Stimulated activated memory B cell treated with anti-CD40 and anti-IgM and Interleukin-4, amounts not matched to agents 10 μg/mL and 1 μg/mL and 100 μg/mL, for 72 hours (primary cell): Measurements from ENCODE around the gene C4orf50.

ENCODE experiments used
- ATAC-seq: fragments of 150-1000 bp; cut with Tn5 transposase; 2 replicates; pipeline ENCODE4 v1.10.0; 2021
- H3K27ac Mint-ChIP-seq: one replicate; pipeline ENCODE4 v1.8.0; 2022; ENCODE audit warnings: mild to moderate bottlenecking, mixed read lengths
- H3K27me3 Mint-ChIP-seq: one replicate; pipeline ENCODE4 v1.8.0; 2022; ENCODE audit warnings: mixed read lengths
- H3K36me3 Mint-ChIP-seq: one replicate; pipeline ENCODE4 v1.8.0; 2022; ENCODE audit warnings: mixed read lengths
- H3K4me1 Mint-ChIP-seq: one replicate; pipeline ENCODE4 v1.8.0; 2022; ENCODE audit warnings: mixed read lengths
- H3K4me3 Mint-ChIP-seq: one replicate; pipeline ENCODE4 v1.8.0; 2022; ENCODE audit warnings: mild to moderate bottlenecking, moderate library complexity, mixed read lengths
- H3K9me3 Mint-ChIP-seq: one replicate; pipeline ENCODE4 v1.8.0; 2022; ENCODE audit warnings: mixed read lengths

The C4orf50 gene

DNA sequence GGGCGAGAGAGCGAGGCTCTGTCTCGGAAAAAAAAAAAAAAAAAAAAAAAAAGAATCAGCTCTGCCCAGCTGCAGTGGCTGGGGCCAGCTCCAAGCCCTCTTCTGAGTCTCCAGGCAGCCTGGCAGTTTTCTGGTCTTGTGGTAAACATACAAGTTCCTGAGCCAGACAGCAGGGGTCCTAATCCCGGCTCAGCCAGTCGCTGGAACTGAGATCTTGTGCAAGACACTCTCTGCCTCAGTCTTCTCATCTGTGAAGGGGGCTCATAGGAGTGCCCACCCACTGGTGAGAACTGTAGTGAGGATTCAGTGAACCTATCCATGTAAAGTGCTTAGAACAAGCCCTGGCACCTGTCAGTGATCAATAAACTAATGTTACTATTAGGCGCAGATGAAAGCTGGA, 41.8 kb downstream of the C4orf50 start:
- Mint-ChIP-seq H3K27me3 (peaks cover 11% of the 10 kb centered on the region), H3K4me1 (no peaks in the 10 kb centered on the region), H3K36me3 (no peaks in the 10 kb centered on the region), H3K4me3 (no peak overlapping the region), H3K9me3 (no peaks in the 10 kb centered on the region), H3K27ac (no peak overlapping the region)
- no peak for ATAC-seq

DNA sequence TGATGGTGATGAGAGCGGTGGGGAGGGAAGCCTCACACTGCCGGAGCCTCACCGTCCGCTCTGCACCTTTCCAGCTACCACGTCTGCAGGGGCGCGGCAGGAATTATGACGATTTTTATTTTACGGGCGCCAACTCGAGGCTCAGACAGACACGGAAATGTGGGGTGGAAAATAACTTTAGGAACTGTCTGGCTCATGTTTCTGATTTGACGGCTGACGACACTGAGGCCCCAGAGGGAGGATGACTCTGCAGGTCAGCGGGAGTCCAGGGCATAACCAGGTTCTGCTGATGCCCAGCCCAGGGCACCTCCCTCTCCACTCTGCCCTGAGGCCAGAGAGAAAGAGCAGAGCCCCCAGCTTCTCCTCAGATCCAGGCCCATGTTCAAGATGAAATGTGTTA, 43.9 kb downstream of the C4orf50 start:
- Mint-ChIP-seq H3K36me3 (no peaks in the 10 kb centered on the region), H3K27ac (no peak overlapping the region), H3K4me3 (no peak overlapping the region), H3K27me3 (peaks cover 32% of the 10 kb centered on the region), H3K9me3 (no peaks in the 10 kb centered on the region), H3K4me1 (no peaks in the 10 kb centered on the region)
- ATAC-seq = no peak

DNA sequence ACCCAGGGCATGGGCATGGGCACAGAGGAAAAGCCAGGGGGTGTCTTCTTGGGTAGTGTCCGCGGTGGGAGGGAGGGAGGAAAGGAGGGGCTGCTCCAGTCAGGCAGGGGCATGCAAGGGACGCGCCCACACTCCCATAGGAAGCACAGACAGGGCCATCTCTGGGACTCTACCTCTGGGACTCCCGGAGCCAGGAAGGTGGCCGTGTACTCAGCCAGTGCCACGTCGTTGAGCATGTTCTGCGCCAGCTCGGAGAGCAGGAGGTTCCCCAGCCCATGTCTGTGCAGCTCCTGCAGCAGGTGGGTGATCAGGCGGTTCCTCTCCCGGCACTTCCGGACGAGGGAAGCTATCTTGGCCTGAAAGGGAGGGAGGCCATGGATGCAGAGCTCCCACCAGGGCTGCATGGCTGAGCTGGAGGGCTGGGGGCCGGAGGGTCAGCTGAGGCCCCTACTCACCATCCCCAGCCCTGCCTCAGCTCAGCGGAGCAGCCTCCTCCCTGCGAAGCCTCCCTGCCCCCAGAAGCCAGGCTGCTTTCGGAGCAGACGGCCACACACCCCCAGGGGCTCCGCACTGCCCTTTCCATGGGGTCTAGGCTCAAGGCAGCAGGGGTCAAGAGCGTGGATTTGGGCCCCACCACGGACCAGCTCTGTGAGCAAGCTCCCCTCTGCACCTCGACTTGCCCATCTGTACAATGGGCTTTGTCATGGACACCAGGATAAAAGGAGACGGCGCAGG, 44.6 kb downstream of the C4orf50 start:
- Mint-ChIP-seq H3K27ac (no peak overlapping the region), H3K9me3 (no peaks in the 10 kb centered on the region), H3K36me3 (no peaks in the 10 kb centered on the region), H3K4me1 (no peaks in the 10 kb centered on the region), H3K27me3 (peaks cover 32% of the 10 kb centered on the region), H3K4me3 (no peak overlapping the region)
- ATAC-seq = no peak

DNA sequence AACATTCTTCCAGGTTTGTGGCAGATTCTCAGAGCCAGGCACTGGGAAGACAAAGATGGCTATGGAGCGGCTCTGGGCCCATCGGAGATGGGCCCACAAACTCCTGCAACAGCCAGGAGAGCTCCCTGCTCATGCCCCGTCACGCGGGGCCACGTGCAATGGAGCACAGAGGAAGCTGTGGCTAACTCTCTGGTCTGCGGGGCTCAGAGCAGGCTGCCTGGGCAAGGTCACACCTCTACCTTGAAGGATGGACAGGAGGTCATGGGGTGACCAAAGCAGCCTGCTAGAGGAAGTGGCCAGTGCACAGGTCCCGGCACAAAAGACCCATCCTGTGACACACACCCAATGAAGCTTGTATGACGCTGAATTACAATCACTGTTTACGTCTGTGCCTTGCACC, 45.2 kb downstream of the C4orf50 start:
- Mint-ChIP-seq H3K9me3 (no peaks in the 10 kb centered on the region), H3K36me3 (no peaks in the 10 kb centered on the region), H3K27ac (no peak overlapping the region), H3K4me3 (no peak overlapping the region), H3K27me3 (peaks cover 32% of the 10 kb centered on the region), H3K4me1 (no peaks in the 10 kb centered on the region)
- no peak for ATAC-seq

DNA sequence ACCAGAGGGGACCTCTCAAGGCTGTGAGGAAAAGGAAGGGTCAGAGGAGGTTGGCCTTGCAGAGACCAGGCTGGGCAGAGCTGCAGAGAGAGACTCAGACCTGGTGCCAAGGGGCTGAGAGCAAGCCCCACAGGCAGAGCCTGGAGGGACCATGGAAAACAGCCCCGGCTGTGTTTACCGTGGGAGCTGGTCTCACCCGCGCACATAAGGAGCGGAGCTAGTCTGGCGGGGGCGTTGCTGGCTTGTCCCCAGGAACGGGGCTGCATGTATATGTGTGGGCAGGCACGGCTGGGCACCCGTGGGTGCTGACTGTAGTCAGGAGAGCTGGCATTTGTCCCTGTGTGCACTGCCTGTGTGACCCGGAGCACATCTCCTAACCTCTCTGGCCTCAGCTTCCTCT, 45.7 kb downstream of the C4orf50 start:
- ATAC-seq = no peak
- Mint-ChIP-seq H3K9me3 (no peaks in the 10 kb centered on the region), H3K4me3 (no peak overlapping the region), H3K4me1 (no peaks in the 10 kb centered on the region), H3K27ac (no peak overlapping the region), H3K36me3 (no peaks in the 10 kb centered on the region), H3K27me3 (peaks cover 32% of the 10 kb centered on the region)

DNA sequence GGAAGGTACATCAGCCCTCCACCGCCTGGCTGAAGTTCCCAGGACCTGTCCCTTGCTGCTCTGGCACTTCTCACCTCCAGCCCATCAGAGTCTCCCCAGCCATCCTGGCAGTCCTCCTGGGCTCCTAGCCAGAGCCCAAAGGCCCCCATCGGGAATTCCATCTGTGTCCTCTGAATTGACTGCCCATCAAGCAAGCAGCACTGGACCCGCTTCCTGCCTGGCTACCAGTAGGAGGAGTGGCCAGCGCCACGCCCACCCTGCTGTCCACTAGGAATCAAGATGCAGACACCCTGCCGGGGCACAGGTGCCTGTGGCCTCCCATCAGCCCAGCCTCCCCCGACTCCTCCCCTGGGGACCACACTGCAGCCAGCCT, 47.2 kb downstream of the C4orf50 start:
- Mint-ChIP-seq H3K27me3 (peaks cover 32% of the 10 kb centered on the region), H3K27ac (no peak overlapping the region), H3K9me3 (no peaks in the 10 kb centered on the region), H3K4me1 (no peaks in the 10 kb centered on the region), H3K36me3 (no peaks in the 10 kb centered on the region), H3K4me3 (no peak overlapping the region)
- no peak for ATAC-seq

DNA sequence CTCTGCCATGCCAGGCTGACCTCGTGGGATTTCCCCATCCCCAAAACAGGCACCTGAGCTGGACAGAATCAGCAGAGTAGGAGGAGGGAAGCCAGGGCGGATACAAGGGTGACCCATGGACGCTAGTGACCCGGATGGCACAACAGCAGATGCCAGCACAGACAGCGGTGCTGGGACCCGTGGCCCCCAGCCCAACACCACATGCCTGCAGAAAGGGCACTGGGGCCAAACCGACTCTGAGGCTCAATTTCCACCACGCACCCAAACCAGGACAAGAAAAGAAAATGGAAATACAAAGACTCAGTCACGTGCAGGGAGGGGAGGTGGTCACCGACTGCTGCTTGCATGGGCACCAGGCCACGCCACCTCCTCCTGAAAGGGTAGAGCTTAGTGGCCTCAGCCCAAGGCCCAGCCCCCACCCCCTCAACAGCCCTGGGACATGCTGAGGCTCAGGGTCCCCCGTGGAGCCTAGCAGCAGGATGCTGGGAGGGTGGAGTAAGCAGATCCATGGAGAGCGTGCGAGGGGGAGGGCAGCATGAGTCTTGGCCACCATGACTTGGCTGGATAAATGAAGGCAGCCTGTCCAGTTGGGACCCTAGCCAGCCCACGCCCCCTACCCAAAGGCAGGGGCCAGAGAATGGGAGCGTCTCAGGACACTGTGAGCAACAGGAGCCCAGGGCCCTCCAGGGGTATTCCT, 47.7 kb downstream of the C4orf50 start:
- Mint-ChIP-seq H3K27ac (no peak overlapping the region), H3K36me3 (no peaks in the 10 kb centered on the region), H3K9me3 (no peaks in the 10 kb centered on the region), H3K27me3 (peaks cover 32% of the 10 kb centered on the region), H3K4me1 (no peaks in the 10 kb centered on the region), H3K4me3 (no peak overlapping the region)
- ATAC-seq = no peak

DNA sequence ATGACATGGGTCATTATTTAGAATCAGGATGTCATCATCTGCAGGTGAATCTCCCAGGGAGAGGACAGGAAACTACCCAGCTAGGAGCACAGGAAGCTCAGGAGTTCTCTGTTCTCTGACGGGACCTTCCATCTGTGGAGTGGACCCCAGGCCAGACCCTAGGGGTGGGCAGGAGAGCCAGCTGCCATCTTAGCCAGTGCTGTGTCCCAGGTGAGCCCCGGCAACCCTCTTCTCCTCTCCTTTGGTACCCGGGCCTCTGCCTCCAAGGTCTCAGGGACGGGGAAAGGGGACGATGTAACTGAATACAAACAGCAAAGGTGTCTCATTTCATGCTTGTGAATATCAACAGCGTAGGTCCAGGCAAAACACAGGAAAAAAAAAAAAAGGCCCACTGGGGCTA, 48.5 kb downstream of the C4orf50 start:
- Mint-ChIP-seq H3K27me3 (peaks cover 32% of the 10 kb centered on the region), H3K9me3 (no peaks in the 10 kb centered on the region), H3K36me3 (no peaks in the 10 kb centered on the region), H3K27ac (no peak overlapping the region), H3K4me1 (no peaks in the 10 kb centered on the region), H3K4me3 (no peak overlapping the region)
- ATAC-seq = no peak

DNA sequence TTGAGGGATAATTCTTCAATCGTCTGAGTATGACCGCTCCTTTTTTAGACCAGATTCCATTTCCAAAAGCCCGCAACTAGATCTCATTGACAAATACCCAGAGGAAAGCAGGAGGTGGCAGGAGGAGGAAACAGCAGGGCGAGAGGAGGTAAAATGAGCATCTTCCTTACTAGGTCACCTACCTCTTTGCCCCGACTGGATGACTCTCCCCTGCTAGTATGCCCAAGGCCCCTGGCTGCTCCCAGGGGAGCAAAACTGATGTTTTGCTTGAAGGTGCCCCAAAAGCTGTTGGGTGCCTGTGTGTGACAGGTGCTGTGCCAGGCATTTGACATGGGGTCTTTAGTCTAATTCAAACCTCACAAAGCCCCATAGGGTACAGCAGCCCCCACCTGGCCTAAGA, 48.9 kb downstream of the C4orf50 start:
- H3K4me3 Mint-ChIP-seq = no peak overlapping the region
- H3K4me1 Mint-ChIP-seq = no peaks in the 10 kb centered on the region
- no peak overlapping the region for H3K27ac Mint-ChIP-seq
- no peaks in the 10 kb centered on the region for H3K36me3 Mint-ChIP-seq
- peaks cover 32% of the 10 kb centered on the region for H3K27me3 Mint-ChIP-seq
- ATAC-seq = no peak
- H3K9me3 Mint-ChIP-seq = no peaks in the 10 kb centered on the region

DNA sequence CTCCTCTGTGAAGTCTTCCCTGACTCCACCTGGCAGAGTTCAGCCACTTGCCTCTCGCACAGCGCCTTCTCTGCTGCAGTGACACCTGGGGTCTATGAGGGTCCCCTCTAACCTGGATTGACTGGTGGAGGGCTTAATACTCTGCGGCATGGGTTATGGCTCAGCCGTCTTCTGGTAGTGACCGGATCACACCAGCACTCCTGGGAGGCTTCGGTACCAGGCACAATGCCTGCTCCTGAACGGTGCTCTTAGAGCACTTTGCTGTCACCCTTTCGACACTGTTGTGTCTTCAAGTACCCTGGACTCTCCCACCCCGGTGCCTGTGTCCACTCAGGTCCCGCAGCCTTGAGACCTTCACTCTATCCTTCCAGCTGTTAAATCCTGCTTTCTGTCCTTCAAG, 50.0 kb downstream of the C4orf50 start:
- Mint-ChIP-seq H3K27me3 (peaks cover 32% of the 10 kb centered on the region), H3K27ac (no peak overlapping the region), H3K4me3 (no peak overlapping the region), H3K9me3 (no peaks in the 10 kb centered on the region), H3K36me3 (no peaks in the 10 kb centered on the region), H3K4me1 (no peaks in the 10 kb centered on the region)
- ATAC-seq = no peak

DNA sequence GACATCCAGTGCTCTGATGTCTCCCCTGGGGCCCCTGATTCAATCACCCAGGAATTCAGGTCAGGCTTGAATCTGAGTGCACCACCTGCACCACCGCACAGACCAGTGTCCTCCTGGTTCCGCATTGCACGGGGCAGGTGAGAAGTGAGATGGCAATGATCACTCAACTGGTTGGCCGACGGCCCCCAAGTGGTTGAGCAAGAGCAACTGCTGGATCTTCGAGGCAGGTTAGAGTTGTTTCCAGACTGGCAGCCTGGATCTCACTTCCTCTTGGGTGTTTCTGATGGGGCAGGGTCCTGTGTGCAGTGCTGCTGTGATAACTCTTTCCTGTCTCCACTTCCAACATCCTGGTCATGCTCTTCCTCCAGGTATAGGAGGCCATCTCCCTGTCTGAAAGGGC, 50.4 kb downstream of the C4orf50 start:
- no peaks in the 10 kb centered on the region for H3K9me3 Mint-ChIP-seq
- H3K4me3 Mint-ChIP-seq = no peak overlapping the region
- no peaks in the 10 kb centered on the region for H3K36me3 Mint-ChIP-seq
- H3K27me3 Mint-ChIP-seq = peaks cover 32% of the 10 kb centered on the region
- H3K4me1 Mint-ChIP-seq = no peaks in the 10 kb centered on the region
- no peak for ATAC-seq
- H3K27ac Mint-ChIP-seq = no peak overlapping the region

DNA sequence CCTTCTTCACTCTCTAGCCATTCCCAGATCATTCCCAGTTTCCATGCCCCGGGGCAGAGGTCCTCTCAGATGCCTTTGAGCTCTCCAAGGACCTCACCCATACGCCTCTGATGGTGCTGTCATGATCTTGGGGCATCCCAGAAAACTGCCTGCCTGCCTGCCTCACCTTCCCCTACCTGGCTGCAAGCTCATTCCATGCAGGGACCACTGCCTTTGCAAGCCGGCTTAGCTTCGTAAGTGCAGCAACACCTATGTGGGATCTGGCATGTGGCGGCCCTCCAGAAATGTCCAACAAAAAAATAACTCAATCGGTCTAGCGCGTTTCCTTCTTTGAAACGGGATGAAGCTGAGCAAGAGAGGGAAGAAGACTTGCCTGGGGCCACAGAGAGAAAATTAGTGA, 53.0 kb downstream of the C4orf50 start:
- Mint-ChIP-seq H3K36me3 (no peaks in the 10 kb centered on the region), H3K27me3 (peaks cover 9% of the 10 kb centered on the region), H3K9me3 (no peaks in the 10 kb centered on the region), H3K4me3 (no peak overlapping the region), H3K27ac (no peak overlapping the region), H3K4me1 (no peaks in the 10 kb centered on the region)
- ATAC-seq = no peak

DNA sequence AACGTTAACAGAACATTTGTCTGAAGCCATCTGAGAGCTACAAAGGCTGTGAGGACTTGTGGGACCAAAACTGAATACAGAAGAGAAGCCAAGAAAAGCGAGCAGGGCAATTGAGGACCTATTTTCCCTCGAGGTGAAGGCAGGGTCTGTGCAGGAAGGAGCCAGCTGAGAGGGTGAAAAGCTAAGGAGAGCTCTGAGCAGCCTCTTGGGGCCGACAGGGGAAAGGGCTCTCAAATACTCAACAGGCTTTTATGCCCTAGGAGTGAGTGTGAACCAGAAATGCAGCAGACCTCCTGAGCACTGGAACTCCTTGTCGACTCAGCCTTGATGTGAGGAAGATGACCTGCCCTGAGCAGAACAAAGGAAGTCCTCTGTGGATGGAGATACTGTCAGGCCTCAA, 54.2 kb downstream of the C4orf50 start:
- no peak for ATAC-seq
- no peaks in the 10 kb centered on the region for H3K4me1 Mint-ChIP-seq
- no peaks in the 10 kb centered on the region for H3K36me3 Mint-ChIP-seq
- no peaks in the 10 kb centered on the region for H3K27me3 Mint-ChIP-seq
- no peak overlapping the region for H3K27ac Mint-ChIP-seq
- H3K4me3 Mint-ChIP-seq = no peak overlapping the region
- H3K9me3 Mint-ChIP-seq = no peaks in the 10 kb centered on the region

DNA sequence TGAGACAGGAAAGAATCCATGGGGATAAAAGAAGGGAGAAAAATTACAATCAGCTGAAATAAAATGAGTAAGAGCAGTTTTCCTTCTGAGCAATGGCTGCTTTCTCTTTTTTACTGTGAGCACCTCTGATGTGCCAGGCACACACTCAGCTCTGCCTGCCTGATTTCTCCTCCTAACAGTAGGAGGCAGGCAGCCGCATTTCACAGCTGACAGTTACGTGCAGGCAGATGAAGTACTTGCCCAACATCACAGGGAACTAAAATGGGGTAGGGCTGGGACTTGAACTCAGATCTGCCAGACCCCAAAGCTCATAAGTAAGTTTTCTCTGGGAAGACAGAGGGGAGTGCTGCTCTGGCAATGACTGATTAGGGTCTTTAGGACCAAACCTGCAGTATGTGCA, 54.6 kb downstream of the C4orf50 start:
- Mint-ChIP-seq H3K27me3 (no peaks in the 10 kb centered on the region), H3K4me1 (no peaks in the 10 kb centered on the region), H3K36me3 (no peaks in the 10 kb centered on the region), H3K27ac (no peak overlapping the region), H3K4me3 (no peak overlapping the region), H3K9me3 (no peaks in the 10 kb centered on the region)
- no peak for ATAC-seq

DNA sequence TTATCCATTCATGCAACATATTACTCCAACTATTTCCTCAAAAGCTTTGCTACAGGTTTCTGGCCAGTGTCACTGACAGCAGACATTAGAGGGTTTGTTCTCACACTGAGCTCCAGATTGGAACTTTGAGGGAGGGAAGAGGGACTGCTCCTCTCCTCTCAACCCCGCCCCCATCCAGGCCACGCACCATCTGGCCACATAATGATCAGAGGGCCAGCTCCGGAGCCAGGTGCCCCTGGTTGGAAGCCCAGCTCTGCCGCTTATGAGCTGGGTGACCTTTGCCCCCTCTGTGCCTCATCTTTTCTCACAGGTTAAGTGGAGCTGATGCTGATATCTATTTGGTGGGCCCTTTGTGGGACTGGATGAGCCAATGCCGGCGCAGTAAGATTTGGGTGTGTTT, 55.8 kb downstream of the C4orf50 start:
- no peak for ATAC-seq
- no peak overlapping the region for H3K27ac Mint-ChIP-seq
- no peaks in the 10 kb centered on the region for H3K4me1 Mint-ChIP-seq
- no peaks in the 10 kb centered on the region for H3K27me3 Mint-ChIP-seq
- no peaks in the 10 kb centered on the region for H3K9me3 Mint-ChIP-seq
- no peaks in the 10 kb centered on the region for H3K36me3 Mint-ChIP-seq
- no peak overlapping the region for H3K4me3 Mint-ChIP-seq

DNA sequence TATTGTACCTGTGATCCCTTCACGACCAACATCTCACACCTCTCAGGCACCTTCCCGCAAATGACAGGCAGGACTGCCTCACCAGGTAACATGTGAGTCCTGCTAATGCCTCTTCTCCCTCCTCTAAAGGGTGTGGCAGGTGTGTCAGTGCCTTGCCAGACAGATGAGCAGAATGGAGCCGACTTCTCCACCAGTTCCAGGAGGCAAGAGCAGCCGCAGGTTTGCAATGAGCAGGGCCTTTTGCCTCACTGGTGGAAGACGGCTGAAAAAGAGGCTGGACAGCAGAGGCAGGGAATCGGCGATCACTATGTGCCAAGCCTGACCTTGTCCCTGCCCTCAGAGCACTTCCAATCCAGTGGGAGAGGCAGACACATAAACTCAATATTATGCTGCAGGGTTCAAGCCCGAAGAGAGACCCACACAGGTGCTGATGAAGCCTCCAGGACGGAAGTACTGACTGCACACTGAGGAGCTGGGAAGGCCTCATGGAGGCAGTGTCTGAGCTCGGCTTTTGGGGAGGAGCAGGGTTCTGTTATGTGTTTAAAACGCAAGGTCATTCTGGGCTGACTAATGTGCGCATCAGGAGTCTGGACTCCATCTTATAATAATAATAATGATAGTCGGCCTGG, 57.9 kb downstream of the C4orf50 start:
- Mint-ChIP-seq H3K4me3 (no peak overlapping the region), H3K27ac (no peak overlapping the region), H3K4me1 (no peaks in the 10 kb centered on the region), H3K27me3 (no peaks in the 10 kb centered on the region), H3K36me3 (no peaks in the 10 kb centered on the region), H3K9me3 (no peaks in the 10 kb centered on the region)
- no peak for ATAC-seq
